ENCODE results near the gene CFTR. TPM values are rescaled to one million over a fixed set of nuclear protein-coding genes. Genes with fewer than 3 reads are reported as not detected.

Gene CFTR
- total RNA-seq, 4 donors from 2014 or later: not detected

DNA sequence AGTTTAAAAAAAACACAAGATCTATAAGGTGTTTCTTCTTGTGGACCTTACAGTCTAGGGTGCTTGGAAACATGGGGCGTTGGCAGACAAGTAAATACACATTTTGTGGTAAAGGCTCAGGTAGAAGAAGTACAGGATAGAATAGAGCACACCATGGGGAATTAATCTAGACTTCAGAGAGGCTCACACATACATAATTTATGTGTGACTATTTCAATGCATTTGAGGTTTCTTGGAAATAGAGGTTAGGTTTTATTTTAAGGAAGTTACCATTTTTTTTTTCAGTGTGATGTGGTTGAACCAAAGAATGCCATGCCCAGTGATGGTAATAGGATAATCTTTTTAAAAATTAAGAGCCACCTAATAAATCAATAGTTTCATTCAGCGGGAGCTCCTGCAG is 12.8 kb downstream of the CFTR start:
- intact Hi-C loops (cut with DNase I): no loop called here
- DNase-seq (ENCODE audit: extremely low spot score): no peak

DNA sequence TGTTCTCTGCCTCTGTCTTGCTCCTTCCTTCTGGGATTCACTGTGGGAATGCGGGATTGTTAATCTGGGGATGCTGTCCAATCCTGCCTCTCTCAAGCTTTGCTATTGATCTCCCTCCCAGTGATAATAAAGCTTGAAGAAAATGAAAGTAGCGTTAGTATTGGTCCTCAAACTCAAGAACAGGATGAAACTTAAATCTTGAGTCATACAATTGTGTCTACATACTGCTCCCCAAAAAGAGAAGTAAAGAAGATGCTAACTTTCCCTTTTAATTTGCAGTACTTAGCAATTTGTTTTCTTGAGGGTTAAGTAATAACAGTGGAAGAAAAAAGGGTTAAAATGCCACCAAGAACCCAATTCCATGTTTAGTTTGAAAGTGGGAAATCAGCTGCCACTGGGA is 13.6 kb downstream of the CFTR start:
- H3K9me3 ChIP-seq: no peaks in the 10 kb centered on the region
- WGBS: 89% methylated on average over 2 of the region's 2 CpGs
- no peak overlapping the region for H3K27ac ChIP-seq (replicated peaks in 1 of 4)
- no peak for TF ChIP-seq EP300 (IDR thresholded peaks at IDR 0.05)
- no peak for TF ChIP-seq POLR2A (IDR thresholded peaks at IDR 0.05; ENCODE audit: low read depth)
- TF ChIP-seq, protein P1, sequence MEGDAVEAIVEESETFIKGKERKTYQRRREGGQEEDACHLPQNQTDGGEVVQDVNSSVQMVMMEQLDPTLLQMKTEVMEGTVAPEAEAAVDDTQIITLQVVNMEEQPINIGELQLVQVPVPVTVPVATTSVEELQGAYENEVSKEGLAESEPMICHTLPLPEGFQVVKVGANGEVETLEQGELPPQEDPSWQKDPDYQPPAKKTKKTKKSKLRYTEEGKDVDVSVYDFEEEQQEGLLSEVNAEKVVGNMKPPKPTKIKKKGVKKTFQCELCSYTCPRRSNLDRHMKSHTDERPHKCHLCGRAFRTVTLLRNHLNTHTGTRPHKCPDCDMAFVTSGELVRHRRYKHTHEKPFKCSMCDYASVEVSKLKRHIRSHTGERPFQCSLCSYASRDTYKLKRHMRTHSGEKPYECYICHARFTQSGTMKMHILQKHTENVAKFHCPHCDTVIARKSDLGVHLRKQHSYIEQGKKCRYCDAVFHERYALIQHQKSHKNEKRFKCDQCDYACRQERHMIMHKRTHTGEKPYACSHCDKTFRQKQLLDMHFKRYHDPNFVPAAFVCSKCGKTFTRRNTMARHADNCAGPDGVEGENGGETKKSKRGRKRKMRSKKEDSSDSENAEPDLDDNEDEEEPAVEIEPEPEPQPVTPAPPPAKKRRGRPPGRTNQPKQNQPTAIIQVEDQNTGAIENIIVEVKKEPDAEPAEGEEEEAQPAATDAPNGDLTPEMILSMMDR (IDR thresholded peaks at IDR 0.05): no peak
- TF ChIP-seq POLR2AphosphoS5 (IDR thresholded peaks at IDR 0.05): no peak
- intact Hi-C loops (cut with DNase I): no loop called here
- H3K4me1 ChIP-seq: no peaks in the 10 kb centered on the region
- H3K27me3 ChIP-seq: no peaks in the 10 kb centered on the region
- H3K4me3 ChIP-seq: no peak overlapping the region
- DNase-seq (ENCODE audit: extremely low spot score): no peak
- no peaks in the 10 kb centered on the region for H3K36me3 ChIP-seq

More for the DNA sequence above, 12.8 kb downstream of the CFTR start:
- Histone ChIP-seq H3K9me3 (no peaks in the 10 kb centered on the region), H3K27me3 (no peaks in the 10 kb centered on the region), H3K4me1 (no peaks in the 10 kb centered on the region), H3K4me3 (no peak overlapping the region), H3K36me3 (no peaks in the 10 kb centered on the region), H3K27ac (replicated peaks in 1 of 4) (no peak overlapping the region)
- whole genome bisulfite sequencing: 75% methylated on average over 2 of the region's 2 CpGs
- TF ChIP-seq POLR2AphosphoS5 (IDR thresholded peaks at IDR 0.05) (no peak), EP300 (IDR thresholded peaks at IDR 0.05) (no peak), POLR2A (IDR thresholded peaks at IDR 0.05; ENCODE audit: low read depth) (no peak)
- TF ChIP-seq, protein P1 (IDR thresholded peaks at IDR 0.05): no peak

DNA sequence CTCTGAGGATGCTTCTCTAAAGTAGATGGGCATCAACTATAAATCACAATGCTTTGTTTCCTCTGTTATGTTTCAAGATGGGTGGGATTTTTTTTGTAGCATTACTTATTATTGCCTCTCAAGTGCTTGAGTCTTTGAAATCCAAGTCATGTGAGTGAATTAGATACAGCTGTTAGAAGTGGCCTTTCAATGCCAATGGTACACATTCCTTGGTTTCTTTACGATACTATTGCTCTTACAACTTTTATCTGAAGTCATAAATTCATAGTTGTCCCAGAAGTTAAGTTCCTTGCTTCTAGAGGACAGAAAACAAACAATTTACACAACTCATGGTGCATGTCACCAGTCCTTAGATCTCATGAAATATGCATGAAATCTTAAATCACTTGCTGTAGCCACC is 15.5 kb downstream of the CFTR start:
- DNase-seq (ENCODE audit: extremely low spot score): no peak
- WGBS: 77% methylated on average over 1 of the region's 1 CpG
- Histone ChIP-seq H3K27ac (replicated peaks in 1 of 4) (no peak overlapping the region), H3K36me3 (no peaks in the 10 kb centered on the region), H3K9me3 (no peaks in the 10 kb centered on the region), H3K27me3 (no peaks in the 10 kb centered on the region), H3K4me3 (no peak overlapping the region), H3K4me1 (no peaks in the 10 kb centered on the region)
- TF ChIP-seq EP300 (IDR thresholded peaks at IDR 0.05) (no peak), POLR2AphosphoS5 (IDR thresholded peaks at IDR 0.05) (no peak), POLR2A (IDR thresholded peaks at IDR 0.05; ENCODE audit: low read depth) (no peak)
- TF ChIP-seq, protein P1 (IDR thresholded peaks at IDR 0.05): no peak
- intact Hi-C loops (cut with DNase I): no loop called here

DNA sequence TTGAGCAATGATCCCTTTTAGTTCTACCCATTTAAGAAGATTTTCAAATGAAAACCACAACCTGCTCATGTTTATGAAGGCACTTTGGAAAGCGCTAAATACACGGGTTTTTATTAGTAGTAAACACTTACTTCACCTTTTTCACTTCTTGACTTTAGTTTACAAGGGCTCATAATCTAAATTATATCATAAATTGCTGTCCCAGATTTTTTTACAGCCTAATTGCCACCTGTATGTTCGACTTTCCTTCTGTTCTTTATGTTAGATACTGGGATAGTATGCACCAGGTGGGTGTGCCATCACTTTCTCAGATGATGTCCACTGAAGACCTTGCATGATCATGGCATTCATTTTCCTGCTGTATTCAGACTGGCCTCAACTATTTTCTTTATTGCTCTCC is 22.5 kb downstream of the CFTR start:
- Histone ChIP-seq H3K9me3 (no peaks in the 10 kb centered on the region), H3K36me3 (no peaks in the 10 kb centered on the region), H3K27me3 (no peaks in the 10 kb centered on the region), H3K4me1 (no peaks in the 10 kb centered on the region), H3K4me3 (no peak overlapping the region), H3K27ac (replicated peaks in 1 of 4) (no peak overlapping the region)
- TF ChIP-seq, protein P1 (IDR thresholded peaks at IDR 0.05): no peak
- TF ChIP-seq EP300 (IDR thresholded peaks at IDR 0.05) (no peak), POLR2AphosphoS5 (IDR thresholded peaks at IDR 0.05) (no peak), POLR2A (IDR thresholded peaks at IDR 0.05; ENCODE audit: low read depth) (no peak)
- DNase-seq (ENCODE audit: extremely low spot score): no peak
- 85% methylated on average over 3 of the region's 3 CpGs for WGBS
- intact Hi-C loops (cut with DNase I): no loop called here

DNA sequence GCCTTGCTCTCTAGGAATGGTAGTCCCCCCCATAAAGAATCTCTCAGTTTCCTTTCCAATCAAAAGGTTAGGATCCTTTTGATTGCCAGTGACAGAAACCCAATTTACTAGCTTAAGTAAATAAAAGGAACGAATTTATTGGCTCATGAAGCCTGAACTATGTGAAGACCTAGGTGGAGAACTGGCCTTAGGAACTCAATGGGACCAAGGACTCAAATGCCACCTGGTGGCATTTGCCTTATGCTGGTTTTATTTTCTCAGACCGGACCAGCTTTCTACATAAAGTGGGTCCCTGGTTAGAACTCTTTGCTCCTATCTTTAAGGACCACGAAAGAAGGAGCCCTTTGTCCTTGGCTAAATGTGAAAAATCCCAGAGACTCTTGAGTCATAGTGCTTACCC is 25.4 kb downstream of the CFTR start:
- H3K36me3 ChIP-seq: no peaks in the 10 kb centered on the region
- TF ChIP-seq POLR2AphosphoS5 (IDR thresholded peaks at IDR 0.05) (no peak), EP300 (IDR thresholded peaks at IDR 0.05) (no peak), POLR2A (IDR thresholded peaks at IDR 0.05; ENCODE audit: low read depth) (no peak)
- TF ChIP-seq, protein P1 (IDR thresholded peaks at IDR 0.05): no peak
- WGBS: 78% methylated on average over 3 of the region's 3 CpGs
- H3K9me3 ChIP-seq: no peaks in the 10 kb centered on the region
- H3K4me1 ChIP-seq: no peaks in the 10 kb centered on the region
- intact Hi-C loops (cut with DNase I): no loop called here
- no peak overlapping the region for H3K27ac ChIP-seq (replicated peaks in 1 of 4)
- H3K27me3 ChIP-seq: no peaks in the 10 kb centered on the region
- DNase-seq (ENCODE audit: extremely low spot score): no peak
- no peak overlapping the region for H3K4me3 ChIP-seq

All from esophagus muscularis mucosa (tissue), 4 donors.